ENCODE results near the gene SAFB.

DNA sequence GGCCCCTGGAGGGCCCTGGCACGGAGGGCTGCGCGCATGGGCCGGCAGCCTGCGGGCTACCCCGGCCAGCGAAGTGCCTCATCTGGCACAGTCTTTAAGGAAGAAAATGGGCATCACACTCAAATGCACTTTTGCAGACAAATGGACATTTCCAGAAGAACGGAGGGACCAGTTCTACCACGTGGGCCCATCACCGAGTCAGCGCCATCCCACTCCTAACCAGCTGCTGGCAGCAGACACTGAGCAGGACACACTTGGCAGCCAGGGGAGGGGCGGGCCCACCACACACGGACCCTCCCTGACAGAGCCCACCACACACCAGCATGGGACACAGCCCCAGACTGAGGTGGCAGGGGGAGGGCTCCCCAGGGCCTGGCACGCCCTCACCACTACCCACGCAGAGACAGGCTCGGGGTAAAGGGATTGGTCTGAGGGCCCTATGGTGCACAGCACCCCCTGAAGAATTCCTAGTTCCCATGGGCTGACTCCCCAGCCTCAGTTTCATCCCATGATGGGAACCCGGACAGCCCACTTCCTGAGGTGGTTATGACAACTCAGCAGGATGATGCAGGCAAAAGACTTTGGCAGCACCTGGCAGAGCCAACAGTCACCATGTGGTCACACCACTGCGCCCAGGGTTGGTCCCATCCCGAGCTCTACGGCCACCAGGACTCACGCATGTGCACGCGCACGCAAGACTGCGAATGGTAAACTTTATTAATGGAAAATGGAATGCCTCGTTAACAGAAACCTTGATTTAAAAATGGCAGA is 36.4 kb upstream of the SAFB start:
- TF ChIP-seq, protein P1, sequence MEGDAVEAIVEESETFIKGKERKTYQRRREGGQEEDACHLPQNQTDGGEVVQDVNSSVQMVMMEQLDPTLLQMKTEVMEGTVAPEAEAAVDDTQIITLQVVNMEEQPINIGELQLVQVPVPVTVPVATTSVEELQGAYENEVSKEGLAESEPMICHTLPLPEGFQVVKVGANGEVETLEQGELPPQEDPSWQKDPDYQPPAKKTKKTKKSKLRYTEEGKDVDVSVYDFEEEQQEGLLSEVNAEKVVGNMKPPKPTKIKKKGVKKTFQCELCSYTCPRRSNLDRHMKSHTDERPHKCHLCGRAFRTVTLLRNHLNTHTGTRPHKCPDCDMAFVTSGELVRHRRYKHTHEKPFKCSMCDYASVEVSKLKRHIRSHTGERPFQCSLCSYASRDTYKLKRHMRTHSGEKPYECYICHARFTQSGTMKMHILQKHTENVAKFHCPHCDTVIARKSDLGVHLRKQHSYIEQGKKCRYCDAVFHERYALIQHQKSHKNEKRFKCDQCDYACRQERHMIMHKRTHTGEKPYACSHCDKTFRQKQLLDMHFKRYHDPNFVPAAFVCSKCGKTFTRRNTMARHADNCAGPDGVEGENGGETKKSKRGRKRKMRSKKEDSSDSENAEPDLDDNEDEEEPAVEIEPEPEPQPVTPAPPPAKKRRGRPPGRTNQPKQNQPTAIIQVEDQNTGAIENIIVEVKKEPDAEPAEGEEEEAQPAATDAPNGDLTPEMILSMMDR (IDR thresholded peaks at IDR 0.05 in 2 of 3, conservative IDR thresholded peaks at IDR 0.05 in 1 of 3; ENCODE audit: borderline replicate concordance in 1 of 3, insufficient read depth in 1 of 3, low read depth in 2 of 3, low read length in 2 of 3): no peak
- TF ChIP-seq, protein P2, sequence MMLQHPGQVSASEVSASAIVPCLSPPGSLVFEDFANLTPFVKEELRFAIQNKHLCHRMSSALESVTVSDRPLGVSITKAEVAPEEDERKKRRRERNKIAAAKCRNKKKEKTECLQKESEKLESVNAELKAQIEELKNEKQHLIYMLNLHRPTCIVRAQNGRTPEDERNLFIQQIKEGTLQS (IDR thresholded peaks at IDR 0.05): no peak
- no peak for TF ChIP-seq POLR2AphosphoS5 (IDR thresholded peaks at IDR 0.05; ENCODE audit: low read depth, low read length)
